ENCODE results near the gene DPF3.
A peak's percentile ranks its signal among the peaks of the same experiment; 100 is the strongest.

Gene DPF3

GRCh38 chr14:72894623-72895378 is 900 bp upstream of the DPF3 start:
- H3K4me3 ChIP-seq (ENCODE audit: low read depth, low read length), result peak overlapping the region; percentile 50
- TF ChIP-seq CTCF (IDR thresholded peaks at IDR 0.05; ENCODE audit: borderline replicate concordance, insufficient read depth, low read depth, low read length), result no peak

- peak overlapping the region; percentile 50 for H3K4me3 ChIP-seq (ENCODE audit: low read depth, low read length)
- no peak for TF ChIP-seq CTCF (IDR thresholded peaks at IDR 0.05; ENCODE audit: borderline replicate concordance, insufficient read depth, low read depth, low read length)
Observed at GRCh38 chr14:72894323-72894622, 372 bp upstream of the DPF3 start.

- H3K4me3 ChIP-seq (ENCODE audit: low read depth, low read length), result peak overlapping the region; percentile 72
- TF ChIP-seq CTCF (IDR thresholded peaks at IDR 0.05; ENCODE audit: borderline replicate concordance, insufficient read depth, low read depth, low read length), result no peak
Observed at GRCh38 chr14:72892879-72893635, 844 bp downstream of the DPF3 start.

GRCh38 chr14:72892103-72892878 is 1.6 kb downstream of the DPF3 start:
- TF ChIP-seq CTCF (IDR thresholded peaks at IDR 0.05; ENCODE audit: borderline replicate concordance, insufficient read depth, low read depth, low read length), result no peak
- H3K4me3 ChIP-seq (ENCODE audit: low read depth, low read length), result peak overlapping the region; percentile 72

GRCh38 chr14:72891666-72892102 is 2.2 kb downstream of the DPF3 start:
- TF ChIP-seq CTCF (IDR thresholded peaks at IDR 0.05; ENCODE audit: borderline replicate concordance, insufficient read depth, low read depth, low read length), result no peak

GRCh38 chr14:72889366-72889765 is 4.5 kb downstream of the DPF3 start:
- no peak for TF ChIP-seq CTCF (IDR thresholded peaks at IDR 0.05; ENCODE audit: borderline replicate concordance, insufficient read depth, low read depth, low read length)
- no peak overlapping the region for H3K4me3 ChIP-seq (ENCODE audit: low read depth, low read length)

More at GRCh38 chr14:72891666-72892102, 2.2 kb downstream of the DPF3 start:
- H3K4me3 ChIP-seq (ENCODE audit: low read depth, low read length), result peak overlapping the region; percentile 72
